Vagina (tissue), 2 donors: Measurements from ENCODE around the gene NAA80.

Source experiments
- CTCF ChIP-seq, 3 experiments: fragments of 450-650 bp in 2 of 3; fragments of 200-600 bp in 1 of 3; sonication (generic) in 1 of 3; IDR thresholded peaks; one replicate each; pipeline ENCODE4 v1.5.1; 2017 to 2019; ENCODE audit warnings: antibody characterized with exemption in 3 of 3, mild to moderate bottlenecking in 2 of 3, moderate library complexity in 2 of 3
- POLR2A ChIP-seq, 2 donors: fragments of 450-650 bp; IDR thresholded peaks; one replicate each; pipeline ENCODE4 v1.6.1; 2017; ENCODE audit warnings: antibody characterized with exemption in 2 of 2, mild to moderate bottlenecking in 2 of 2, moderate library complexity in 2 of 2
- POLR2AphosphoS5 ChIP-seq, 2 donors: sonication (generic); formaldehyde crosslinking; IDR thresholded peaks; one replicate each; pipeline ENCODE4 v1.9.0; 2017; ENCODE audit warnings: antibody characterized with exemption in 2 of 2, mild to moderate bottlenecking in 2 of 2, low read depth in 1 of 2; ENCODE audit not compliant: insufficient read depth in 1 of 2

DNA sequence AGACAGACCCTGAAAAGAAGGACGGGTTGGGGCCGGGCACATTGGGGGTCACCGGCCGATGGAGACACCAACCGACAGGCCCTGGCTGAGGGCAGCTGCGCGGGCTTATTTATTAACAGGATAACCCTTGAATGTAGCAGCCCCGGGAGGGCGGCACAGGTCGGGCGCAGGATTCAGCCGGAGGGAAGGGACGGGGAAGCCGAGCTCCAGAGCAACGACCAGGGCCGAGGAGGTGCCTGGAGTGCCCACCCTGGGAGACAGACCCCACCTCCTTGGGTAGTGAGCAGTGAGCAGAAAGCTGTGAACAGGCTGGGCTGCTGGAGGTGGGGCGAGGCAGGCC is 22.5 kb downstream of the NAA80 start:
- TF ChIP-seq CTCF (IDR thresholded peaks at IDR 0.05) (no peak), POLR2A (IDR thresholded peaks at IDR 0.05) (no peak), POLR2AphosphoS5 (IDR thresholded peaks at IDR 0.05; ENCODE audit: insufficient read depth in 1 of 2, low read depth in 1 of 2) (no peak)
